ENCODE measurements around the gene ERICH6. TPM values are rescaled to one million over a fixed set of nuclear protein-coding genes. Genes with fewer than 3 reads are reported as not detected.

ERICH6 gene
- total RNA-seq, 1 experiment from 2014 or later = not detected

DNA sequence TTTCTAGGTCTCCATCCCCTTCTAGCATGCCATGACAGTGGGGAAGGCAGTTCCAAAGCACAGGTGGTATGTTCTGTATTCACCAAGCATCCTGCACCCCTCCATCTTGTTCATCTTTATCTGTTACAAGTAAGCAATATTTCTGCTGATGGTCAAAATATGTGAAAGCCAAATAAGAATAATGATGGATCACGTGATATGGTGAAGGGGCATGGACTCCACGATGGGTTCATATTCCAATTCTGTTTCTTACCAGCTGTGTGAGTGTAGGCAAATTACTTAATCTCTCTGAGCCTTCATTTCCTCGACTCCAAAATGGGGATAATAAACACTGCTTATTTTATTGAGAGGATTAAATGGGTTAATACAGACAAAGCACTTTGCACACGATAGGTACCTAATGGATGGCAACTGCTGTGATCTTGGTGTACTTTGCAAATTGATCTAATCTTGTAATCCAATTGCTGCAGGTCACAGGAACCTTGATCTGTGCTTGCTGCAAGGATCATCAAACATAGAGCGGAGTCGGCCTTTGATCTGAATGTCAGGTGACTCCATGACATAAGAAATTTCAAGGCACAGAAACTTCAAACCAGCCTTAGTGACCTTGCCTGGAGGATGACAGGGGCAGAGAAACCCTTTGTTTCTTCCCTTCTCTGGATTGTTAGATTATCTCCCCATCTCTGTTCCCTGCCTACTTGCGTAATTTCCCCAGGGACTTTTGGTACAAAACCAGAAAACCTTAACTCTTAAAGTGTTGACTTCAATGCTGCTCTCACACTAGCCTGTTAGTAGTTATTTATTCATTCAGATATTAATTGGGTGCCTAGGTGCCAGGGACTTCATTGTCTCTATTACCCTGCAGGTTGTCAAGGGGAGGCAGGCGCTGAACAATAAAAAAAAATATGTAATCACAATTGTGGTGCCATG, 33.4 kb upstream of the ERICH6 start:
- no peak for DNase-seq (ENCODE audit: low read depth)

DNA sequence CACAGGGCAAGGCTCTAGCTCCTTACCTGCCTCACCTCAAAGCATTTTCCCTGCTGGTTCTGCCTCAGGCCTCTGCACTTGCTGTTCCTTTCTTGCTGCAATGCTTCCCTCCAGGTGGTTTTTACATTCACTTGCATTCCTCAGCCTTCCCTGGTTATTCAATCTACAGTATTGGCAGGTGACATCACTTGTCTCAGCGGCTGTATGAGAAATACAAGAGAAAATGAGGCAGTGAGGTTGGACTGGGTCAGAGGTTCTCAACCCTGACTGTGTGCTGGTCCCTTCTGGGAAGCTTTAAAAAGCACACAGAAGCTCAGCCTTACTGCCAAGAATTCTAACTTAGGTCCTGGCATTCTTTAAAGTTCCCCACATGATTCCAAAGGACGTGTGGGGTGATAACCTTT, 32.6 kb upstream of the ERICH6 start:
- DNase-seq (ENCODE audit: low read depth) = no peak

DNA sequence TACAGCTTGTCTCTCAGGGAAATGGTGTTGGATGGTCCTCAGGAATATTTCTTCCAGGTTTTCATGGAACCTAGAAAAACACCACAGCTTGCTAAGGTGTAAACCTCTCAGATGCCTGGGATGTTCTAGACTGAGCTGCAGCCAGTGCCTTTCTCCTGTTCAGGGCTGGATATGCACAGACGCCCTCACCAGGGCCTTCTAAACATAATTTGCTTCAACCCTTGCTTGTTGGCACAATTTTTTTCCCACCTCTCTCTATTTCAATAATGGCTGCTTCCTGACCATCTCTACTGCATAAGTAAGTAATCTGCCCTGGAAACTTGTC, 31.0 kb upstream of the ERICH6 start:
- no peak for DNase-seq (ENCODE audit: low read depth)

DNA sequence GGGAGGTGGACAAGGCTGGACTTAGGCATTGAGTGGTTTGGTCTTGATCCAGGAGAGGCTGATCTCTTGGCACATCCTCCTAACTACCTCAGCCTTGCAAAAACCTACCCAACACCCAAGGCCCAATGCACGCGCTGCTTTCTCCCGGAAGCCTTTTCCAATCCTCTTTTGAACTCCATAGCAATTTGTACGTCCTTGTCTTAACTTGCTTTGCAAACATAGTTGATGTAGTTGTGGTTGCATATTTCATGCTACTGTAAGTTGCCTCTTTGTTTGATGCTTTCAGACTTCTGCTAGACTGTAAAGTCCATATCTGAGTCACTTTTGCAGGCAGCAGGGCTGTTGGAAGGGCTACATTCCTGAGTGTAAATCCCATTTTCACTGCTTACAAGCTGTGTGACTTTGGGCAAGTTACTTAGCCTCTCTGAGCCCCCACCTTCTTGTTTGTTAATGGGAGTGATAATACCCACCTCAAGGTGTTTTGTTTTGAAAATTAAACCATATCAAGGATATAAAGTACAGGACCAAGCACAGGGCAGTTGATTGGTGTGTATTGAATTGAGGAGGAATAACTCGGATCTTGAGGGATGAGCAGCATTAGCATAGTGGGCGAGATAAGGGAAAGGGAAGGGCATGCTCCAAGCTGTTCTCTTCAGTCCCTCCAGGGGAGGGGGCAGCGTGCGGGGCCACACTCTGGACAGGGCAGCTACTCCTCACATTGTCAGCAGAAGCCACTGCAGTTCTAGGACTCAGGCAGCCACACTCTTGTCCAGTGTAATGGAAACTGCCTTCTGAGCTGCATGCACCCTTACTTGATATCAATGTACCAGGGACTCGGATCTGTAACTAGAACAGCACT, 30.4 kb upstream of the ERICH6 start:
- no peak for DNase-seq (ENCODE audit: low read depth)

DNA sequence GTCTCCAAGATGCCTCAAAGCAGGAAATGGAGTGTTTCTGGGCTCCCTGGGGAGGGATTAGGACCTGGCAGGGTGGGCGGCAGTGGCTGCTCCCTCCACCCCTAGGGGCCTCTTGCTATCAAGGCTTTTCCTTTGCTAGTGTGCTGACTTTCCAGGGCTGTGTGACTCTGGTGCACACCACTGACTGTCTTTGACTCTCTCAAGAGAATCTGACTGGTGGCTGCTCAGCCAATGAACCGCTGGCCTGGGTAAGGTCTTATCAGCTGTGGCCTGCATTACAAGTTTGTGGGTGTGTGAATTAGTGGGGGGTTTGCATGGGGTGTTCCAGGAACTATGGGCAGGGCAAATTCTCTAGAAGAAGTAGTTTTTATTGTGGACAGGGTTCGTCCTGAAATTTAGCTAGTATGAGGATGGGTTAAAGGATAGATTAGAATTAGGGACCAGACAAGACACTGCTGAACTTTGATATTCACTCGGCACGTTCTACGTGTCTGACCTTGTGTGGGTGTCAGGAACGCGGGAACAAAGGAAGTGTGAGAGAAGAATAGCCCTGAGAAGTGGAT, 29.7 kb upstream of the ERICH6 start:
- peak; percentile 9 for DNase-seq (ENCODE audit: low read depth)

DNA sequence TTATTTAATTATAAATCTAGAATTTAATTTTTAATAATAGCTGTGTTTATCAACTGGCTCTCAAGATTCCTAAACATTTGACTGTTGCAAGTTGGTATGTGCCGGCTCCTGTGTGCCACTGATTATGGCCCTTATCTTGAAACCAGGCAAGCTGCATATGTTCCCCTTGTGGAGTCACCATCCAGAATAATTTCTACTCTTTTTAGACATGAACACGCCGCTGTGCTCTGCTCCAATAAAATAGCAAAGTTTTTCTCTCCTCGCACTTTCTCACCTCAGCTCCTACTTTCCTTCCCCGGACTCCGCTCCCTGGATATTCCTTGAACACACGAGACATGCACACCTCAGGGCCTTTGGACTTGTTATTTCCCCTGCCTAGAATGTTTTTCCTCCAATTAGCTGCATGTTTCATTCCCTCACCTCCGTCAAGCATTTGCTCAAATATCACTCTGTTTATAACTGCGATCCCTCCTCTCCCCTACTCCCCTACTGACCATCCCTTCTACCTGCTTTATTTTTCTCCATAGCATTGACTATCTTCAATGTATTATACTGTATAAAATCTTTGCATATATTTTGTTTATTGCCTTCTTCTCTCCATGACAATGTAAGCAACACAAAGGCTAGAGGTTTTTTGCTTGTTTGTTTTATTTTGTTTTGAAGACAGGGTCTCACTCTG, 26.1 kb upstream of the ERICH6 start:
- DNase-seq (ENCODE audit: low read depth) = no peak

DNA sequence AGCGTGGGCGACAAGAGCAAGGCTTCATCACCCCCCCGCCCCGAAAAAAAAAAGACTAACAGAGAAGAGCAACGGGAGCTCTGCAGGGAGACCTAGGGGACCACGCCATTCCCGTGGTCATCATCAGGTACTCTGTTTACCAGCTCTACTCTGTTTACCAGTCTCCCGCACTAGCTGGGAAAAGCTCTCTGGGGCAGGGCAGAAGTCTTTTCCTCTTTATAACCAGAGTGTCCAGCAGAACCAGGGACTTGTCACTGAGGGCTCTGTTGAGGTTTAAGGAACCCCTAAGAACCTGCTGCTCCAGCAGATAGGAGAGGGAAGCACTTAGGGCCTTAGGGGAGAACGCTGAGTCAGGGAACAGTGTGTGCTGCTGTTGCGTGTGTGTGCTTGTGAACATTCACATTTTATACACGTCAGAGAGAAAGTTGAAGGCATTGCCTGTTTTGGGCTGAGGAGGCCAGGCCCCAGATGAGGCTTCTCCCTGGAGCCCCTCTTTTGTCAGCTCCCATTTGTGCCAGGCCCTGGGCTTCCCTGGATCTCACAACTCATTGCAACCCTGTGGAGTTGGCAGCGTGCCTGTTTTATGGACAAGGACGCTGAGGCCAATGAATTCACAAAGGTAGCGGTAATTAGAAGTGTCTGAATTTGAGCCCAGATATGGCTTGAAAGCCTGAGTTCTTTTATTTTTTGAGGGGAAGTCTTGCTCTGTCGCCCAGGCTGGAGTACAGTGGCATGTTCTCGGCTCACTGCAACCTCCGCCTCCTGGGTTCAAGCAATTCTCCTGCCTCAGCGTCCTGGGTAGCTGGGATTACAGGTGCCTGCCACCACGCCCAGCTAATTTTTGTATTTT, 24.2 kb upstream of the ERICH6 start:
- no peak for DNase-seq (ENCODE audit: low read depth)

DNA sequence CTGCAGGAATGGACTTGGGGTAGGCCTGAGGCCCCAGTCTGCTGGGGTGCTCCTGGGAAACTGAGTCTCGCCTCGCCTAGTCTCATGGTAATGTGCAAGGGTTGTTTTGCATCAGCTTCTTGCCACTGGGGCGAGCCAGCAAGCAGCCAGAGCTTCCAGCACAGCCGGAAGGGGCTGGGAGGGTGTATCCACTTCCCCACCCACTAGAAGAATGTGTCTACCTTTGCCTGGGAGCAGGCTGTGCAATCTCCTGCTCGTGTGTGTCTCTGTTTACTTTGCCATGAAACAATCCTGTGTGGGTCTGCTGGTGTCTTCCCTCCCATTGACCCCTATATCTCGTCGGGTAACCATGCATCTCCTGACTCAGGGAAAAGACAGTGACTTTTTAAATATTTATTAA, 21.8 kb upstream of the ERICH6 start:
- no peak for DNase-seq (ENCODE audit: low read depth)

DNA sequence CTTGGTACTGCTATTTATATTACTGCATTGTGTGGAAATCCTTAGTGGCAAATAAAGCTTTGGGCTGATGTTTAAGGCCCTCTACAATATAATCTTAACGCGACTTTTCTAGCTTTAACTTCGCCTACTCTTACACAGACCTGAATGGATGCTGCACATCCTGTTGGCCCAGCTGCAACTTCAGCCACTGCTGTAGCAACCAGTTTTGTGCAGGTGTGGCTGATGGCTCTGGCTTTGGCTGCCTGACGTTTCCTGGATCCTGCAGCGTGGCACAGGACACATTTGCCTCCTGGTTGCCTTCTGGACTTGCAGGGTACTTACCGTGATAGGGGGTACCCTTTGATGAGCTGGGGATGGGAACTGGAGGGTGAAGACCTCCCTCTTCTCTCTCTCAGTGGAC, 20.2 kb upstream of the ERICH6 start:
- no peak for DNase-seq (ENCODE audit: low read depth)

DNA sequence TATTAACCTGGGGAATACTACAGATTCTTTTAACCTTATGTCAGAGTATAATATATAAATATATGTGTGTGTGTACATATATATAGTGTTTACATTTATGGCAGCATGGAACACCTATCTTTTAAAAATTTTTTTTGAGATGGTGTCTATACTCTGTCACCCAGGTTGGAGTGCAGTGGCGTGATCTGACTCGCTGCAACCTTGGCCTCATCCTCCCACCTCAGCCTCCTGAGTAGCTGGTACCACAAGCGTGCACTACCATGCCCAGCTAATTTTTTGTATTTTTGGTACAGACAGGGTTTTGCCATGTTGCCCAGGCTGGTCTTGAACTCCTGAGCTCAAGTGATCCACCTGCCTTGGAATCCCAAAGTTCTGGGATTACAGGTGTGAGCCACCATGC, 18.5 kb upstream of the ERICH6 start:
- DNase-seq (ENCODE audit: low read depth) = no peak

DNA sequence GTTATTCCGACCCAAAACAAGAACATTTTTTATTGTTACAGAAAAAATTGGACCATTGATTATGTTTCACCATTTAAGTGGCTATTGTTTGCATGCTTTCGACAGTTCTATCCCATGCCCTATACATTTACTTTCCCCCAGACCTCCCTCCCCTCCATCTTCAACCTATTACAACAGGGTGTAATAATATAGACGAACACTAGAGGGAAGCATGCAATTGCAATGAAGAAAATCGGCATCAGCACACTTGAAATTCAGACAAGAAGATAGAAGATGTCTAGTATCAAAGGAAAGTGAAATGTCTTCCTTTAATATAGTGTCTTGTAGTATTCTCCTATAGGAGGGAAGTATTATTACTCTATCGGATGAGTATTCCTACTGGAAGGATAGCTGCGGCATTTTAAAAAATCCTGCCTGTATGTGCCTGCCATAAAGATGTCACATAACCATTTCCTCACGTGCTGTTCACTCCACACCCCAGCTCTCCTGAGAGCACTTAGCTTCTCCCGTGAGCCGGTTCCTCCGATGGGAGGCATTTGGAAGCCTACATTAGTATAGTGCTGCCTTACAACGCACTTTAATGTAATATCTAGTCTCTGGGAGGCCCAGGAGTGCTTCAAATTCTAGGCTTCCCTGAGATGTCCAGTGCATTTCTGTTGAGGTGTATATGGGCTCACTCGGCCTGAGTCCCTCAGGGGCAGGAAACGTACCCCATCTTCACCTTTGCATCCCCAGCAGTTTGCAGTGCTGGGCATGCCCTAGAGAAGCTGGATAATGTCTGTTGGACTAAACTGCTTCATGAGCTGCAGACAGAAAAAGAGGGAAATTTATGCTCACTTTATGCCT, 17.8 kb upstream of the ERICH6 start:
- DNase-seq (ENCODE audit: low read depth) = peak; percentile 39

DNA sequence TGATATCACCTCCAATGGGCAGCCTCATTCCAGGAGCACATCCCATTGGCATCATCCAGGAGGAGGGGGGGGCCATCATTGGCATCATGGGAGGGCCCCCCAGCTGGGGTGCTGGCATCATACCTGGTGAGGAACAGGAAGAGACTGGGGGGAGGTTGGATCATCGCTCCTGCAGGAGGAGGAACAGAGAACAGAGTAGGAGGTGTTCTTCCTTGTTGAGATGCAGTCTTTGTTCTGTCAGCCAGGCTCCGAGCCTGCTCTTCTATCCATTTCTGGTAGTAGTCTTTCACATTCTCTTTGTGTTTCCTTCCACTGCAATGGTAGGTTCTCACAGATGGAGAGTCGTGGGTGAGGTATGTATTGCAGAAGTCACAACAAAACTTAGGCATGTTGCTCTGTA, 16.7 kb upstream of the ERICH6 start:
- no peak for DNase-seq (ENCODE audit: low read depth)

DNA sequence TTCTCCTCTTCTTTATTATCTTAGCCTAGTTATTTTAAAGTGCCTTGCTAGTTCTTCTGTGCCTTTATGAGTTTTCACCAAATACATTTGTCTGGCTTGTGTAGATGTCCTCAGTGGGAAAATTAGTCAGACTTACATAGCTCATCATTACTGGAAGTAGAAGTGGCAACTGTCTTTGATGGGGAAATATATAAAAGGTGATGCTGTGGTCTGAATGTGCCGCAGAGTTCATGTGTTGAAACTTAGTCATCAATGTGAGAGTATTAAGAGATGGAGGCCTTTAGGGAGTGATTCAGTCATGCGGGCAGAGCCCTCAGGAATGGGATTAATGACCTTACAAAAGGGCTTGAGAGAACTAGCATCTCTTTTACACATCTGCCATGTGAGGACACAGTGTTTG, 6.4 kb upstream of the ERICH6 start:
- DNase-seq (ENCODE audit: low read depth) = no peak

DNA sequence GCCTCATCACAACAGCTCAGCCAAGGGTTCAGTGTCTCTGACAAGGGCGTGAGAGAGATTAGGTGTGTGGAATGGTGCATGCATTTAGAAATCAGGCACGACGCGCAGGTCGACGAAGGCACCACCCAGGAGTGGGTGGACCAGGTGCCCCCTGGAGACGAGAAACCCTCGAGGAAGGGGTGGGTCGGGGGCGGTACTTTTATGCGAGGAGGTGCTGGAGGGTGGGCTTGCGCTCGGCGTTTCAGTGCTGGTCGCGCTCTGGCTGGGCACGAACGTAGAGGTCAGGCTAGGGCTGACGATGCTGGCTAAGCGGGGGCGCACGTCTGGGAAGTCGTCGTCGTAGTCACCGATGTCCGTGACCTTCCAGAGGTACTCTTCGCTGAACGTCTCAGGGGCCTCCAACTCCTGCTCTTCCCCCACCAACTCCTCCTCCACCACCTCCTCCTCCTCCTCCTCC, 393 bp downstream of the ERICH6 start:
- DNase-seq (ENCODE audit: low read depth) = no peak

DNA sequence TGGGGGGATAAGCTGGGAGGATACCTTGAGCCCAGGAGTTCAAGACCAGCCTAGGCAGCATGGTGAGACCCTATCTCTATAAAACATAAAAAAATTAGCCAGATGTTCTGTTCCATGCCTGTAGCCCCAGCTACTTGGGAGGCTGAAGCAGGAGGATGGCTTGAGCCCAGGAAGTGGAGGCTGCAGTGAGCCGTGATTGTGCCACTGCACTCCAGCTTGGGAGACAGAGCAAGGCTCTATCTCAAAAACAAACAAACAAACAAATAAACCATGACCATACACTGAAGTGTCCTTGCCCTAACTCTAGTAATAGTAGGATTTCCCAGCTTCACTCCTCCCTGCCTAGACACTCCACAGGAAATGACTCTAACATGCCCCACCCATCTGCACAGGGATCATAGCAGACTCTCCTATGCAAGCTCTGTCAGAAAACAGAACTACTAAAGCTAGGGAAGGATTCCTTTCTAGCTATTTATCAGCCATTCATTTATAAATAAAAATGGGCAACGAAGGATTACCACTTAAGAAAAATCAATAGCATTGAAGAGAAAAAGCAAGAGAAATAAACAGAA, 4.6 kb downstream of the ERICH6 start:
- peak; percentile 60 for DNase-seq (ENCODE audit: low read depth)

DNA sequence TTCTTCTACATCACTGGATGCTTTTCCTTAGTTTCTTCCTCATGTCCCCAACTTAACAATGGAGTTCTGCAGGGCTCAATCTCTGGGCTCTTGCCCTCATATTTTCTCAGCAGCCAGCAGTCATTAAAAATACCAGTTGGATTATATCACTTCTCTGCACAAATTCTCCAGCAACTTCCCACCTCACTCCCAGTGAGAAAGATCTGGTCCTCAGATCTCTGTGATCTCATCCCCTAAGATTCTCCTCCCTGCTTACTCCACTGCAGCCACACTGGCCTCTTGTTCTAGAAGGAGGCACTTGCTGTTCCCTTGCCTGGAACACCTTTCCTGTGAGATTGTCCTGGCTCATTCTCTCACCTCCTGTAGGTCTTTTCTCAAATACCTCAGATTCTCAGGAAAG, 6.1 kb downstream of the ERICH6 start:
- no peak for DNase-seq (ENCODE audit: low read depth)

DNA sequence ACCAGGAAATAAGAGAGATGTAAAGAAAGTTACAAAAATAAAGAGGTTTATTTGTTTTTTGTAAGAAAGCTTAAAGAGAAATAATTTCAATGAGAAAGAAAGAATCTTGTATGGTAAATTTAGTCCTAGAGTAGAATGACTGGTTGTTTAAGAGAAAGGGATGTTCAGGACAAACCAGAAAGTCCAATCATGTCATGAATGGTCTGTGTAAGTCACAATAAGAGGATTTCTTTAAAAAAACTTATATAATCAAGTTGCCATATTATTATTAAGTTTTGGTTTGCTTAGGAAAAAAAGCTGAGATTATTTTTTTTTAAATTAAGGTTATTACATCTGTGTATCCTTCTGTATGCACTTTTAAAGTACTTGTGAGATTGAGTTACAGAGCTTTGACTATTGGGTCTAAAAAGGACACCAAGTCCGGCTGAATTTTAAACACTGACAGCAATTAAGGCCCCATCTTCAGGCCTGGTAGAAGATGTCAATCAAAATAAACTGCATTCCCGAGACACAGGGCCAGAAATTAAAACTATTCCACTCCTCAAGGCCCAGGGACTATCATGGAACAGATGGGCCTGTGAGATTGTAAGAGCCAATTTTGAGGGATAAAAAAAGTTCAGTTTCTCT, 12.2 kb downstream of the ERICH6 start:
- DNase-seq (ENCODE audit: low read depth) = no peak

DNA sequence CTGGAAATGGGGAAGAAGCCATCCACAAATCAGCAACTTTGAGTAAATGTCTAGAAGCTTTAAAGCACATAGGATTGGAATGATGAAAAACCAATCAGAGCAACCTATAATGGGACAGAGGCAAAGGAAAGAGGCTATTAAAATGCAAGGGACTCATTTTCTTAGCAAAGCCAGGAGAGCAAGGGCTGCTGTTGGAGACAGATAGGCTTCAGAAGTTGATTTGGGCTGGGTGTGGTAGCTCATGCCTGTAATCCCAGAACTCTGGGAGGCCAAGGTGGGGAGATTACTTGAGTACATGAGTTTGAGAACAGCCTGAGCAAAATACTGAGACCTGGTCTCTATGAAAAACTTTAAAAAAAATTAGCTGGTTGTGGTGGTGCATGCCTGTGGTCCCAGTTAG, 16.1 kb downstream of the ERICH6 start:
- no peak for DNase-seq (ENCODE audit: low read depth)

DNA sequence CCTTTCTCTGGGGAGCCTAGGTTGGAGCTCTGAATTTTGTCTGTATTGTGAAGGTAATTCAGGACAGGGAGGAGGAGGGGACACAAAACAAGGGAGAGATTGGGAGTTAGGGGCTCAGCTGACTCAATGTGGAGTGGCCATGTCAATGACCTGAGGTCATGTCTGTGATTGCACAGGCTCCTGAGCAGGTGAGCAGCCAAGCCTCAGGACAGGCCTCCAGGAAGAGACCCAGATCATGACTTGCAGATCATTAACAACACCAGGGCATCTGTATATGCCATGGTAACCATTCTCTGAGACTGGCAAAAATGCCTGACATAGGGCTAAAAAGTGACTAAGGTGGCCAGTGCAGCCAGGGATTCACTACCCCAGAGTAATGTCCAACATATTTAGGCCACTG, 20.9 kb downstream of the ERICH6 start:
- DNase-seq (ENCODE audit: low read depth) = no peak

Data from Daoy (cell line).